HEK293 (cell line): ENCODE results near the gene FBXO36.

Experiments
- CTCF ChIA-PET: fragments of 350-600 bp; formaldehyde crosslinking; extraction: SDS; loops from one replicate; lab custom pipeline; 2021; ENCODE audit warnings: antibody characterized with exemption; lab: Yijun Ruan, JAX
- POLR2A ChIA-PET: fragments of 300-600 bp; formaldehyde crosslinking; extraction: SDS; loops from one replicate; lab custom pipeline; 2020; ENCODE audit warnings: antibody characterized with exemption, inconsistent platforms; lab: Yijun Ruan, JAX
- H3K27ac ChIP-seq: fragments of 200-500 bp; sonication (Bioruptor generic); 2 replicates; pipeline ENCODE4 v1.5.1; 2014; ENCODE audit warnings: low read depth, low read length, control low read depth, inconsistent platforms; ENCODE audit errors: extremely low read depth
- H3K36me3 ChIP-seq, 2 experiments: fragments of 200-500 bp in 1 of 2; sonication (Bioruptor generic) in 1 of 2; 1 replicate in 1 of 2; 2 replicates in 1 of 2; pipeline ENCODE4 v1.5.1; 2014 to 2017; ENCODE audit warnings: inconsistent platforms in 2 of 2, low read length in 2 of 2; ENCODE audit not compliant: control insufficient read depth in 2 of 2, insufficient read depth in 1 of 2
- H3K4me1 ChIP-seq: fragments of 200-500 bp; sonication (Bioruptor generic); 2 replicates; pipeline ENCODE4 v1.5.1; 2014; ENCODE audit warnings: mild to moderate bottlenecking, low read length, inconsistent platforms; ENCODE audit not compliant: control insufficient read depth, insufficient read depth
- H3K4me3 ChIP-seq: 2 replicates; pipeline ENCODE4 v1.5.1; 2011; ENCODE audit warnings: low read depth, mild to moderate bottlenecking, control low read depth, low read length, moderate library complexity
- H3K9me3 ChIP-seq: fragments of 200-500 bp; sonication (Bioruptor generic); 2 replicates; pipeline ENCODE4 v1.5.1; 2014; ENCODE audit warnings: low read depth, low read length, inconsistent platforms; ENCODE audit not compliant: control insufficient read depth, insufficient read depth
- BCL11A ChIP-seq: fragments of 450-650 bp; formaldehyde crosslinking; IDR thresholded peaks from 2 replicates; pipeline ENCODE4 v1.5.1; 2016; ENCODE audit warnings: low read depth, missing biosample characterization, missing genetic modification characterization
- GLI2 ChIP-seq: fragments of 450-650 bp; formaldehyde crosslinking; IDR thresholded peaks from 2 replicates; pipeline ENCODE4; 2017; ENCODE audit warnings: missing biosample characterization, missing genetic modification characterization, low read depth, borderline replicate concordance
- GLI4 ChIP-seq: fragments of 450-650 bp; formaldehyde crosslinking; IDR thresholded peaks from 2 replicates; pipeline ENCODE4 v1.5.1; 2016; ENCODE audit warnings: missing biosample characterization, missing genetic modification characterization
- PRDM10 ChIP-seq: fragments of 450-650 bp; formaldehyde crosslinking; IDR thresholded peaks from 2 replicates; pipeline ENCODE4 v1.5.1; 2016; ENCODE audit warnings: missing biosample characterization, missing genetic modification characterization
- TCF7L2 ChIP-seq: IDR thresholded peaks from 2 replicates; pipeline ENCODE4 v1.6.1; 2011; ENCODE audit warnings: low read depth, mild to moderate bottlenecking, inconsistent platforms, low read length, moderate library complexity, borderline replicate concordance
- ZBTB26 ChIP-seq: fragments of 450-650 bp; formaldehyde crosslinking; optimal IDR thresholded peaks from 2 replicates; pipeline ENCODE3; 2016; ENCODE audit warnings: missing biosample characterization, mild to moderate bottlenecking, missing genetic modification characterization
- ZBTB44 ChIP-seq: fragments of 450-650 bp; IDR thresholded peaks from 2 replicates; pipeline ENCODE4 v1.5.1; 2018; ENCODE audit warnings: missing biosample characterization, mild to moderate bottlenecking, missing genetic modification characterization
- ZBTB48 ChIP-seq: fragments of 450-650 bp; formaldehyde crosslinking; IDR thresholded peaks from 2 replicates; pipeline ENCODE4 v1.5.1; 2016; ENCODE audit warnings: missing biosample characterization, missing genetic modification characterization
- ZFP37 ChIP-seq: fragments of 450-650 bp; formaldehyde crosslinking; IDR thresholded peaks from 2 replicates; pipeline ENCODE4 v1.5.1; 2016; ENCODE audit warnings: missing biosample characterization, missing genetic modification characterization
- ZNF140 ChIP-seq: fragments of 450-650 bp; formaldehyde crosslinking; IDR thresholded peaks from 2 replicates; pipeline ENCODE4 v1.5.1; 2016; ENCODE audit warnings: missing biosample characterization, missing genetic modification characterization
- ZNF311 ChIP-seq: fragments of 450-650 bp; formaldehyde crosslinking; IDR thresholded peaks from 2 replicates; pipeline ENCODE4 v1.5.1; 2017; ENCODE audit warnings: missing biosample characterization, missing genetic modification characterization, borderline replicate concordance
- ZNF341 ChIP-seq: fragments of 450-650 bp; formaldehyde crosslinking; IDR thresholded peaks from 2 replicates; pipeline ENCODE4; 2016; ENCODE audit warnings: low read depth, missing biosample characterization, missing genetic modification characterization
- ZNF426 ChIP-seq: fragments of 450-650 bp; formaldehyde crosslinking; IDR thresholded peaks from 2 replicates; pipeline ENCODE4 v1.5.1; 2017; ENCODE audit warnings: missing biosample characterization, missing genetic modification characterization, mild to moderate bottlenecking, inconsistent platforms, moderate library complexity
- ZNF558 ChIP-seq: fragments of 450-650 bp; formaldehyde crosslinking; IDR thresholded peaks from 2 replicates; pipeline ENCODE4 v1.5.1; 2016; ENCODE audit warnings: missing biosample characterization, missing genetic modification characterization
- ZNF621 ChIP-seq: fragments of 450-650 bp; formaldehyde crosslinking; IDR thresholded peaks from 2 replicates; pipeline ENCODE4 v1.5.1; 2017; ENCODE audit warnings: missing biosample characterization, missing genetic modification characterization
- ZNF677 ChIP-seq: fragments of 450-650 bp; IDR thresholded peaks from 2 replicates; pipeline ENCODE4 v1.5.0; 2018; ENCODE audit warnings: missing biosample characterization, mild to moderate bottlenecking, missing genetic modification characterization, moderate library complexity
- ZNF785 ChIP-seq: fragments of 450-650 bp; formaldehyde crosslinking; IDR thresholded peaks from 2 replicates; pipeline ENCODE4 v1.5.1; 2016; ENCODE audit warnings: missing biosample characterization, missing genetic modification characterization
- ZNF837 ChIP-seq: fragments of 450-650 bp; formaldehyde crosslinking; IDR thresholded peaks from 2 replicates; pipeline ENCODE4 v1.5.1; 2016; ENCODE audit warnings: missing biosample characterization, missing genetic modification characterization
- TF ChIP-seq, protein P1 (sequence below): fragments of 450-650 bp; formaldehyde crosslinking; IDR thresholded peaks from 2 replicates; pipeline ENCODE4 v1.5.1; 2016; ENCODE audit warnings: missing biosample characterization, missing genetic modification characterization
- TF ChIP-seq, protein P2 (sequence below): fragments of 450-650 bp; formaldehyde crosslinking; IDR thresholded peaks from 2 replicates; pipeline ENCODE4 v1.5.1; 2016; ENCODE audit warnings: missing biosample characterization, missing genetic modification characterization
- TF ChIP-seq, protein P3 (sequence below): fragments of 450-650 bp; formaldehyde crosslinking; IDR thresholded peaks from 2 replicates; pipeline ENCODE4 v1.5.1; 2016; ENCODE audit warnings: missing biosample characterization, missing genetic modification characterization

The FBXO36 gene

DNA sequence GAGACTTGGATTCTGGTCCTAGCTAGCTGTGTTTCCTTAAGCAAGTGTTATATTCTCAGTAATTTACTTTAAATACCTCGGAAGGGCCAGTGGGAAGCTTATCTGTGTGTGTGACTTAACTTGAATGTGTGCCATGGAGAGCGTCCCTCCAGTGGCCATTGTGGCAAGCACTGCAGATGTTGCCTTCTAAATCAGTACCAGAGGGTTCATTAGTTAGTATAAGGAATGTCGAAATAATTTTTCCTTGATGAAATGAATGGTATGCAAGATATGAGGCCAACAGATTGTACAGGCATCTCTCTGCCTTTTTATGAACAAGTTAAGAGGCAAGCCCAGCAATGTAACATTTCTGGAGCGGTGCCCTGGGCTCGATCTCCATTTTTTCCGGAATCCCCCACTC is 52.0 kb downstream of the FBXO36 start:
- CTCF ChIA-PET, result no interaction called here
- Histone ChIP-seq H3K9me3 (no peaks in the 10 kb centered on the region), H3K4me1 (no peaks in the 10 kb centered on the region), H3K4me3 (no peak overlapping the region), H3K27ac (no peak overlapping the region), H3K36me3 (no peaks in the 10 kb centered on the region; a peak in 1 of 3 replicates)
- TF ChIP-seq ZNF140 (tag by site-specific recombination), result no peak
- no peak for TF ChIP-seq ZNF341
- TF ChIP-seq ZNF621, result no peak
- TF ChIP-seq, protein P1, sequence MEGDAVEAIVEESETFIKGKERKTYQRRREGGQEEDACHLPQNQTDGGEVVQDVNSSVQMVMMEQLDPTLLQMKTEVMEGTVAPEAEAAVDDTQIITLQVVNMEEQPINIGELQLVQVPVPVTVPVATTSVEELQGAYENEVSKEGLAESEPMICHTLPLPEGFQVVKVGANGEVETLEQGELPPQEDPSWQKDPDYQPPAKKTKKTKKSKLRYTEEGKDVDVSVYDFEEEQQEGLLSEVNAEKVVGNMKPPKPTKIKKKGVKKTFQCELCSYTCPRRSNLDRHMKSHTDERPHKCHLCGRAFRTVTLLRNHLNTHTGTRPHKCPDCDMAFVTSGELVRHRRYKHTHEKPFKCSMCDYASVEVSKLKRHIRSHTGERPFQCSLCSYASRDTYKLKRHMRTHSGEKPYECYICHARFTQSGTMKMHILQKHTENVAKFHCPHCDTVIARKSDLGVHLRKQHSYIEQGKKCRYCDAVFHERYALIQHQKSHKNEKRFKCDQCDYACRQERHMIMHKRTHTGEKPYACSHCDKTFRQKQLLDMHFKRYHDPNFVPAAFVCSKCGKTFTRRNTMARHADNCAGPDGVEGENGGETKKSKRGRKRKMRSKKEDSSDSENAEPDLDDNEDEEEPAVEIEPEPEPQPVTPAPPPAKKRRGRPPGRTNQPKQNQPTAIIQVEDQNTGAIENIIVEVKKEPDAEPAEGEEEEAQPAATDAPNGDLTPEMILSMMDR (tag by site-specific recombination), result no peak
- TF ChIP-seq, protein P2, sequence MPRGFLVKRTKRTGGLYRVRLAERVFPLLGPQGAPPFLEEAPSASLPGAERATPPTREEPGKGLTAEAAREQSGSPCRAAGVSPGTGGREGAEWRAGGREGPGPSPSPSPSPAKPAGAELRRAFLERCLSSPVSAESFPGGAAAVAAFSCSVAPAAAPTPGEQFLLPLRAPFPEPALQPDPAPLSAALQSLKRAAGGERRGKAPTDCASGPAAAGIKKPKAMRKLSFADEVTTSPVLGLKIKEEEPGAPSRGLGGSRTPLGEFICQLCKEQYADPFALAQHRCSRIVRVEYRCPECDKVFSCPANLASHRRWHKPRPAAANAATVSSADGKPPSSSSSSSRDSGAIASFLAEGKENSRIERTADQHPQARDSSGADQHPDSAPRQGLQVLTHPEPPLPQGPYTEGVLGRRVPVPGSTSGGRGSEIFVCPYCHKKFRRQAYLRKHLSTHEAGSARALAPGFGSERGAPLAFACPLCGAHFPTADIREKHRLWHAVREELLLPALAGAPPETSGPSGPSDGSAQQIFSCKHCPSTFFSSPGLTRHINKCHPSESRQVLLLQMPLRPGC, result no peak
- TF ChIP-seq ZNF558 (tag by site-specific recombination), result no peak
- no peak for TF ChIP-seq GLI2 (tag by site-specific recombination)
- no peak for TF ChIP-seq ZNF426 (tag by site-specific recombination)
- POLR2A ChIA-PET, result interaction anchor here (0.6 kb wide), 1 partner anchor 42 kb away, joined by 5 read pairs; no protein-coding TSS in a partner anchor

- Histone ChIP-seq H3K9me3 (no peaks in the 10 kb centered on the region), H3K4me3 (no peak overlapping the region), H3K27ac (no peak overlapping the region), H3K4me1 (no peaks in the 10 kb centered on the region), H3K36me3 (no peaks in the 10 kb centered on the region; a peak in 1 of 3 replicates)
- ChIA-PET POLR2A (no interaction called here), CTCF (no interaction called here)
- peak; percentile 28; the same call in 1 of the 2 replicates for TF ChIP-seq TCF7L2
- no peak for TF ChIP-seq ZNF311 (tag by site-specific recombination)
- no peak for TF ChIP-seq GLI4 (tag by site-specific recombination)
- TF ChIP-seq ZFP37, result no peak
- TF ChIP-seq, protein P3, sequence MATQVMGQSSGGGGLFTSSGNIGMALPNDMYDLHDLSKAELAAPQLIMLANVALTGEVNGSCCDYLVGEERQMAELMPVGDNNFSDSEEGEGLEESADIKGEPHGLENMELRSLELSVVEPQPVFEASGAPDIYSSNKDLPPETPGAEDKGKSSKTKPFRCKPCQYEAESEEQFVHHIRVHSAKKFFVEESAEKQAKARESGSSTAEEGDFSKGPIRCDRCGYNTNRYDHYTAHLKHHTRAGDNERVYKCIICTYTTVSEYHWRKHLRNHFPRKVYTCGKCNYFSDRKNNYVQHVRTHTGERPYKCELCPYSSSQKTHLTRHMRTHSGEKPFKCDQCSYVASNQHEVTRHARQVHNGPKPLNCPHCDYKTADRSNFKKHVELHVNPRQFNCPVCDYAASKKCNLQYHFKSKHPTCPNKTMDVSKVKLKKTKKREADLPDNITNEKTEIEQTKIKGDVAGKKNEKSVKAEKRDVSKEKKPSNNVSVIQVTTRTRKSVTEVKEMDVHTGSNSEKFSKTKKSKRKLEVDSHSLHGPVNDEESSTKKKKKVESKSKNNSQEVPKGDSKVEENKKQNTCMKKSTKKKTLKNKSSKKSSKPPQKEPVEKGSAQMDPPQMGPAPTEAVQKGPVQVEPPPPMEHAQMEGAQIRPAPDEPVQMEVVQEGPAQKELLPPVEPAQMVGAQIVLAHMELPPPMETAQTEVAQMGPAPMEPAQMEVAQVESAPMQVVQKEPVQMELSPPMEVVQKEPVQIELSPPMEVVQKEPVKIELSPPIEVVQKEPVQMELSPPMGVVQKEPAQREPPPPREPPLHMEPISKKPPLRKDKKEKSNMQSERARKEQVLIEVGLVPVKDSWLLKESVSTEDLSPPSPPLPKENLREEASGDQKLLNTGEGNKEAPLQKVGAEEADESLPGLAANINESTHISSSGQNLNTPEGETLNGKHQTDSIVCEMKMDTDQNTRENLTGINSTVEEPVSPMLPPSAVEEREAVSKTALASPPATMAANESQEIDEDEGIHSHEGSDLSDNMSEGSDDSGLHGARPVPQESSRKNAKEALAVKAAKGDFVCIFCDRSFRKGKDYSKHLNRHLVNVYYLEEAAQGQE, result peak; percentile 63
- no peak for TF ChIP-seq BCL11A
- no peak for TF ChIP-seq ZBTB26 (tag by site-specific recombination)
- no peak for TF ChIP-seq ZBTB48
- TF ChIP-seq ZNF677 (tag by site-specific recombination), result no peak
- TF ChIP-seq ZBTB44 (tag by site-specific recombination), result no peak
- no peak for TF ChIP-seq ZNF837 (tag by site-specific recombination)
- TF ChIP-seq ZNF785 (tag by site-specific recombination), result no peak
- TF ChIP-seq PRDM10, result 0 out of 2 replicates have a peak, but pooled peaks have one; percentile 26
These were observed 58.3 kb downstream of the FBXO36 start for GRCh38 chr2:229980431-229981184.
